Measurements from ENCODE around the gene NT5DC3.
"Not testable (repeated sequence)": the region's sequence is repeated elsewhere in the genome, so short reads cannot be mapped to it uniquely, and the experiment has no call there.

The NT5DC3 gene

DNA sequence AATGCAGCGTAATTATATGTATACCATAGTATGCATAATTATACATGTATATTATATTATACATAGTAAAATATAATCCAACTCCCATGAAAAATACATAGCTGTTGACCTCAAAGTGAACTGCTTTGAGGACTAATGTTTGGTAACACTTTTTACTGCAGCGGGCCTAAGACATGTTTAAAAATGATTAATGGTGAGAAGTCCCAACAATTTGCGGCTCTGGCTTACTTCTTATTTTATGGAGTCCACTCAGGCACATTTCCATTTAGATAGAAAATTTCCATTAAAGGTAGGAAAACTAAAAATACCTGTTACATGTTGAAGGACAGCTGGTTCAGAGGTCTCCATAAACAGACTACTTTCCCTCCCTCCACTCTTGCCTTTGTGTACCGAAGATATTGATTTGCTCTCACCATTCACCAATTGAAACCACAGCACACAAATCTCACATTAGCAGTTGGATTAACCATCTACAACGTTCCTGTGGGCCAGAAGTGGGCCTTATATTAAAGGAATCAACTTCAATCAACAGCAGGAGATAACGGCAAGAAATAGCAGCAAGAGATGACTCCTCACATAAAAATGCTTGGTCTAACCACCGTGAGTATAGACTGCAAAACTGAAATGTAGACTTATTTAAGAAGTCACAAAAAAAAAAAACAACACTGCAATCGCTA is 14.1 kb upstream of the NT5DC3 start:
- DNase-seq = no peak

- DNase-seq = no peak
These were observed 13.4 kb upstream of the NT5DC3 start for GRCh38 chr12:103854372-103854973.

DNA sequence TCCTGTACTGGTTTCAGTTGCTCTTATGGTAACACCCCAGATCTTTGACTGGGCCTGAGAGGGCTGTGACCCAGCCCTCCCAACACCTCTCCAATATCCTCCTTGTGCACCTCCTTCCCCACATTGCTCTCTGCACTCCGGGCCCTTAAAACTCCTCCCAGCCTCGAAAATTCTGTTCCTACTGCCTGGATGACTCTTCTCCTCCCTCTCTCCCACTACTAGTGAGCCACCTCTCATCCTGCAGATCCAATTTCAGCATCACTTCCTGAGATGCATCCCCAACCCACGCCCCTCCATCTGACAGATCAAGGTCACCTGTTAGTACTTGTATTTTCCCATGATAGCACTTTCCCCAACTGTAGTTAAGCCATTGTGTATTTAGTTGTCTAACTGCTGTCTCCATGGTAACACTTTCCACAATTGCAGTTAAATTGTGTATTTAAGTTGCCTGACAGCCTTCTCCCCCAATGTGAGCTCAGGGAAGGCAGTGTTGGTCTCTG is 11.5 kb upstream of the NT5DC3 start:
- DNase-seq = no peak

- no peak for DNase-seq
These were observed 10.1 kb upstream of the NT5DC3 start for GRCh38 chr12:103851127-103851526.

- no peak for DNase-seq
These were observed 9.4 kb upstream of the NT5DC3 start for GRCh38 chr12:103850429-103850828.

- DNase-seq = no peak
These were observed 8.0 kb upstream of the NT5DC3 start for GRCh38 chr12:103848917-103849491.

- DNase-seq = no peak
These were observed 7.1 kb upstream of the NT5DC3 start for GRCh38 chr12:103848143-103848542.

DNA sequence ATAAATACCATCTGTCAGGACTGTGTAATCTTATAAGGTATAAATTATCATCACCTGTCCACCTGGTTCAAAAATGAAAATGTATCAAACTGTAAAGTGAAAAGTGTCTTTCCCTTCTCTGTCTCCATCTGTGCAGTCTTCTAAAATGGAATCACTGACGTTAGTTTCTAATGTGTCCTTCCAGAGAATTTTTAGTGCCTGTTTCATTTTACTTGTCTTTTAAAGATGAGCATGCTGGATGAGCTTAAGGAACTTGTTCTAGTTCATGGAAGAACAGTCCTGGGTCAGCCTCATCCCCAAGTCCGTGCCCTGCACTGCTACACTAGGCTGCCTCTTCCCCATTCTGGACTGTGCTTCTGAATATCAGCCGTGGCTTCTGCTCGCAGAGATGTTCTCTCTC is 5.4 kb upstream of the NT5DC3 start:
- DNase-seq = no peak

- no peak for DNase-seq
These were observed 3.3 kb upstream of the NT5DC3 start for GRCh38 chr12:103844305-103844704.

- peak; percentile 5 to 24 for DNase-seq
These were observed 903 bp upstream of the NT5DC3 start for GRCh38 chr12:103841690-103842584.

DNA sequence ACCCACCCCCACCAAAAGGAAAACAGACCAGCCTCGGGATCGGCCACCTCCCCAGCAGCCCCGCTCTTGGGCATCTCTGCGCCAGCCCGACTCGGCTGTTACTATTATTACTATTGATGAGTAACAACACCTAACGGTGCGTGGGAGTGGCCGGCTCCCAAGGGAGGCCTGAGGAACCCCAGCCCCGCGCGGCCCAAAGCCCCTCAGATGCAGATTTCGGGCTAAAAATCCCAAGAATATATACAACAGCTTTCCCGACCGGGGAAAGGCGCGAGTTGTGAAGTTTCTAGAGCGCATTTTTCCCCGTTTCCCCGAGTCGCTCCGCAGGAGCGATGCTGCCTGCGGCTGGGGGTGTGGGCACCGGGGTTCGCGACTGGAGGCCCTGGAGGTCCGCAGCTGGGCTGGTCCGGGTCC is 565 bp downstream of the NT5DC3 start:
- DNase-seq = no peak

DNA sequence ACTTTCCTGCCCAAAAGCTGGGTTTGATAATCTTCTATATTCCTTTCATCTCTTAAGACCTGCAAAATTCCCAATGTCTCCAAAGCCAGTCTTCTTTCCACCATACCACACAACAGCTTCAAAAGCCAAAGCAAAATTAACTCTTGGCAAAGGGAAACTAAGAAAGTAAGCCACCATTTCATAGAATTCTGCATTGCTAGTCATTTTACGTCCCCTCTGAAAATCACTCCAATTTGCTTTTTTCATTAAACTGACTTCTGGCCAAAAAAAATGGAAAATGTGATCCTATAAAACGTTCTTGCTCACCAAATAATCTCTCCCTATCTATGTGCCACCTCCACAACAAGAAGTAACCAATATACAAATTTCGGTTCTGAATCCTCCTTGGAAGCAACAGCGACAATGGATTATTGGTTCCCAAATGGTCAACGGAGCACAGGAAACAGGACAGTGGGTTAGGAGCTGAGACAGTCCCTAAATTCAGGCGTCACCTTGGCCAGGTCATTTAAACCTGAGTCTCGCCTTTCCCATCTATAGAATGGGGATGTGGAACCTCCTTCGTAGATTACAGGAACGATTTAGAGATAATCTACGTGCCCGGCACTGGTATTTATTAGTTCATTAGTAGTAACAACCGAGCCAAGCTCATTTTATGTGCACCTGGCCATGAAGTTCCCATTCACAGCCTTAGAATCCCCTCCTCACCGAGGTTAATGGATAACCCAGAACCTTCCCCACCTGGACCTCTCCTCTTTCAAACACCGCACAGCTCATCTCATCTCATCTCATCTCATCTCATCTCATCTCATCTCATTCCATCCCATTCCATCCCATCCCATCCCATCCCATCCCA is 1.2 kb downstream of the NT5DC3 start:
- DNase-seq = no peak

- no peak for DNase-seq
These were observed 1.9 kb downstream of the NT5DC3 start for GRCh38 chr12:103839103-103839502.

DNA sequence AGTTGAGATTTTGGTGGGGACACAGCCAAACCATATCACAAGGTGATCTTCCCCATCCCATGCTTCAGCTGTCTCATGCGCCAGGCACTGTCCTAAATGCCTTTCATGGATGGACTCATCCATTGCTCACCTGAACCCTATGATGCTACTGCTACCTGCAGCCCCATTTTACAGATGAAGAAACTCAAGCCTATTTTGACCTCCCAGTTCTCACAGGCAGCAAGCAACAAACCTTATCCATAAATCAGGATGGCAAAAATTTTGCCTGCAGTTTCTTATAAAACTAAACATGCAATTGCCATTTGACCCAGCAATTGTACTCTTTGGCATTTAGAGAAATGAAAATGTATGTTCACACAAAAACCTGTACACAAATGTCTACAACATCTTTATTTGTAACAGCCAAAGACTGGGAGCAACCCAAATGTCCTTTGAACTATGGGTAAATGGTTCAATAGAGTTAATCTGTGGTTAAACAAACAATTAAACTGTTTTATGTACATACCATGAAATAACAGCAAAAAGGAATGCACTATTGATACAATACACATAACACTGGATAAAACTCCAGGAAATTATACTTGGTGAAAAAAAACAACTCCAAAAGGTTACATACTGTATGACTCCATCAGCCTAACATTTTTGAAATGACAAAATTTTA is 2.6 kb downstream of the NT5DC3 start:
- DNase-seq = no peak

DNA sequence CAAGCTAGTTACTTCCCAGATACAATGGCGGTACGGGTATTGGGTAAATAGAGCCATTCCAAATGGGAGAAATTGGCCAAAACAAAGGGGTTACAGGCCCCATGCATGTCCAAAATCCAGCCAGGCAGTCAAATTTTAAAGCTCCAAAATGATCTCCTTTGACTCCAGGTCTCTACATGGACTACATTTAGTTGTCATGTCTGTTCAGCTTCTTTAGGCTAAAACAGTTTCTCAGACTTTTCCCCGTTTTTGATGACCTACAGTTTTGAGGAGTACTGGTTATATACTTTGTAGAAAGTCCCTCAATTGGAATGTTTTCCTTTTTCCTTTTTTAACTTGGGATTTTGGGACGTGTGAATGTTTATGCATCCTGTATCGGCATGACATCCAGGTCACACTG is 4.7 kb downstream of the NT5DC3 start:
- no peak for DNase-seq

- not testable (repeated sequence) for DNase-seq
These were observed 5.2 kb downstream of the NT5DC3 start for GRCh38 chr12:103835747-103836335.

GRCh38 chr12:103834942-103835341 is 6.1 kb downstream of the NT5DC3 start:
- no peak for DNase-seq

DNA sequence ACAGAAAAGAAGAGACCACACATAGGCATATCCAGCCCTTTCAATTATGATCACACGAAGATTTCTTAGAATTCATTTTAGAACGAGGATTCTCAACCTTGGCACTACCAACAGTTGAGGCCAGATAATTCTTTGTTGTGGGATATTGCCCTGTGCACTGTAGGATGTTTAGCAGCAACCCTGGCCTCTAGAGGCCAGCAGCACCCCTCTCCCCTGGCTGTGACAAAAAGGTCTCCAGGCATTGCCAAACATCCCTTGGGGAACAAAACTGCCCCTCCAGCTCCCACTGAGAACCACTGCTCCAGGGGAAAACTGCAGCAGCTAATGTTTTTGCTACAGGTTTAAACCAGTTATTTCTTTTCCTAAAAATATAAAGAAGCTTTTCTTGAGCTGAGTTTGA is 7.1 kb downstream of the NT5DC3 start:
- no peak for DNase-seq

- DNase-seq = no peak
These were observed 7.8 kb downstream of the NT5DC3 start for GRCh38 chr12:103833095-103833775.
